HG03097 (cell line): ENCODE data around the gene SECISBP2.

Source experiments
- ATAC-seq: cut with Tn5 transposase; IDR thresholded peaks from one replicate; pipeline ENCODE4 v1.9.1; 2021; ENCODE audit not compliant: unreplicated experiment, low FRiP score

Gene SECISBP2

DNA sequence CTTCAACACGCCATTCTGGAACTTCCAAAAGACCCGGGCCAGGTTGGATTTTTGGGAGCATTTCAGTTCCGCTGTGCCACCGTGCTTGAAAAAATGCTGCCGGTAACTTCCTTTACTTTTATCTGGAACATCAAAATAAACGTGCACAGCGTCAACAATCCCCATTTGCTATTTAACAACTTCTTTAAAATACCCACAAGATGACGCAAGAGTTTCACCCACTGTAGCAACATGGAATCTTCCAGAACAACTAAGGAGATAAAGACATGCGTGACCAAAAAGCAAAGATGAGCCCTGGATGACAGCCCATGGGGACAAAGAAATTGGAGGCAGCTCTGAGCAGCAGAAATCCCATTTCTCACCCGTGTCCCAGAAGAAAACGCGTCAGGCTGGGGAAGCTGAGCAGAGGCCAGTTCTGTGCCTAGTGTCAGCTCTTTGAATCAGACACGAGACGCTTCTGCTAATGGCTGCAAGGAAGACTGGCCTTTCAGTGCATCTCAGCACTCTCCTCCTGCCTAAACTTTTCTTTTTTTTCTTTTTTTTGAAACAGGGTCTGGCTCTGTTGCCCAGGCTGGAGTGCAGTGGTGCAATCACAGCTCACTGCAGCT is 61.3 kb downstream of the SECISBP2 start:
- ATAC-seq = no peak

DNA sequence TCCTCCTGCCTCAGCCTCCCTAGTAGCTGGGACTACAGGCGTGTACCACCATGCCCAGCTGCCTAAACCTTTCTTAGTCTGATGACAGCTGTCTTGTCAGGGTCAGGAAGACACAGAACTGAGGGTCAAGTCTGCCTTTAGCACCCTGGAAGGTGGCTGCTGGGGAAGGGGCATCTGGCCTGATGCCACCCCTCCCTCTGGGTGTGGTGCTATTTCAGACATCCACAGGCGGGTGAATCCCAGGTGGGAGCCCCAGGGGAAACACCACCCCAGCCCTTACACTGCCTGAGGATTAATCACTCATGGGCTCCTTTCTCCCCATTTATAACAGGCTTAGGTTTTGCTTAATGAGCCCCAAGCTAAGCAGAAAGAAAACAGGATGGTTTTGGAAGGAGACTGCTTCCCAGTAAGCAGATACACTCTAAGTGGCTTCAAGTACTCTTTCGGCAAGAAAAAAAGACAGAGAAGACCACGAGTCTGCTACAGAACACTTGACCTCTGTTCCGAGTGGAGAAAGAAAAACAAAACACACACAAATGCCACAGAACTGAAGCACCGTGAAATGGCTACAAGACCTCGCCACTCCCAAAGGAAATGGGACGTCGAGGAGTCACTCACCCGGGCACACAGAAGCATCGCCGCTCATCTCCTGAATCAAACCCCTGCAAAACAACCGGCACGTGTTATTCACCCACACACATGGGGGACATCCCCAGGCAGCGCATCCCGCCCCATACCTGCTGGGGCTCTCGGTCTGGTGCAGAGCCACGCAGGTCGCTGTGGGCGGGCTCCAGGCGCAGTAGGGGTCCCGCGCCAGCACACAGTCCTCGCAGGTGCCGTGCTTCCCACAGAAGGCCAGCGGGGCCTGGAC is 62.4 kb downstream of the SECISBP2 start:
- no peak for ATAC-seq

GRCh38 chr9:89381308-89381609 is 63.0 kb downstream of the SECISBP2 start:
- no peak for ATAC-seq

- ATAC-seq = no peak
These were observed 64.0 kb downstream of the SECISBP2 start for GRCh38 chr9:89382026-89382986.

DNA sequence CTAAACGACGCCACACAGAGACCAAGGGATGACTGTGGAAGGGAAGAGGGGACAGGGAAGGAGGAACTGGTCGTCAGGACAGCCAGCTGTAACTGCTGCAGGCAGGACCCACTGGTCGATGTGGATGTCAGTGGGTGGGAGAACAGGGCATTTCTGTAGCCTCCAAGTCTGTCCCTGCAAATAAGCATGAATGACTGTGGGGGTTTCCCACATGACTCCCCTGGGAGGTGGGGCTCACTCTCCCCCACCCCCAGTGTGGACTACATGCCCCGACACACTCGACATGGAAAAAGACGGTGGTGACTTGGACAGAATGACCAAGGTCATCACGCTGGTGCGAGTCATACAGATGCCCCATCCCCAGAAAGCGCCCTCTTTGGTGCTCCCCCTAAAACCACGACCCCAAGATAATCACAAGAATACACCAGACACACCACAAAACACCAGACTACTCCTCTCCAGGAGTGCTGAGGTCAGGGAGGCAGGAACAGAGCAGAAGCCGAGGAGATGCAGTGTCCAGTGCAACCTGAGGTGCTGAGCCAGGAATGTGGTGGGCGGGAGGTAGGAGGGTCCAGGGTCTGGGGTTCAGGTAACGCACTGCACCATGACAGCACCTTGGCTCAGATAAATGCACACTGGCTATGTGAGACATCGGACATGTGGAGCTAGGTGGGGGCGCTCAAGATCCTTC is 64.9 kb downstream of the SECISBP2 start:
- ATAC-seq = no peak

DNA sequence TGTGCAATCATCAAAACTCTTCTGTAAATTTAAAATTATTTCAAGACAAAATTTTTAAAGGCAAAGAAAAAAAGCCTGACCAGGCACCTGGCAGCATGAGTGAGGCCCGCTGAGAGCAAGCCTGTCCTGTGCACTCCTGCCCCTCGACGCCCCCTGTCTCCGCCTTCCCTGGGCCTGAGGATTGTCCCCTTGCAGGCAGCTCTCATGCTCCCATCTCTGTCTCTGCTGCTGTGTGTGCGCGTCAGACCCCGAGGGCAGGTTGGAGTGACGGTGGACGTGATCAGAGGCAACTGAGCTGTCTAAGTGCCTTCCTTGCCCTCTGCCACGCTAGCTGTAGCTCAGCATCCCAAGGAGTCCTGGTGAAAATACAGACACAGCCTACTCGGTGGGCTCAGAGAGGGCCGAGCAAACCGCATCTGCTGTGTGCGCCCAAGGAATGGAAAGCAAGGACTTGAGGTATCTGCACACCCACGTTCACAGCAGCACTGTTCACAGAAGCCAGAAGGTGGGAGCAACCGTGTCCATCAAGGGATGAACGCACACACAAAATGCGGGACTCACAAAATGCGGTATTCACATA is 65.5 kb downstream of the SECISBP2 start:
- ATAC-seq = no peak

- ATAC-seq = no peak
These were observed 66.5 kb downstream of the SECISBP2 start for GRCh38 chr9:89384783-89385182.

DNA sequence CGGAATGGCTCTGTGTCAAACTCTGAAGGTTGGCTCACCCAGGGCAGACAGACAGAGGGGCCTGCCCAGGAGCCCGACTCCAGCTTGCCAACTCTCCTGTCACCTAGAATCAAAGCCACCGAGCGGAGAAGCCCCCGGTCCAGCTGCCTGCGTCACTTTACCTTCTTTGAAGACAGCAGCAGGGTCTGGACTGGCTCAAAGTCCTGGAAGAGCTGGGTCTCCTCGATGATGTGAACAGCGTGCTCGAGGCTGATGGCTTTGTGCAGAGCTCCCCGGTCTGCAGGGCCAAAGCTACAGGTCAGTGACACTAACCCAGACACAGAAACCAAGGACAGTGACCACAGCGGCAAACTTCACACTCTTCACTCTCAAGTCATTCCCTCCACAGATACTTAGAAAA is 67.9 kb downstream of the SECISBP2 start:
- ATAC-seq = no peak

DNA sequence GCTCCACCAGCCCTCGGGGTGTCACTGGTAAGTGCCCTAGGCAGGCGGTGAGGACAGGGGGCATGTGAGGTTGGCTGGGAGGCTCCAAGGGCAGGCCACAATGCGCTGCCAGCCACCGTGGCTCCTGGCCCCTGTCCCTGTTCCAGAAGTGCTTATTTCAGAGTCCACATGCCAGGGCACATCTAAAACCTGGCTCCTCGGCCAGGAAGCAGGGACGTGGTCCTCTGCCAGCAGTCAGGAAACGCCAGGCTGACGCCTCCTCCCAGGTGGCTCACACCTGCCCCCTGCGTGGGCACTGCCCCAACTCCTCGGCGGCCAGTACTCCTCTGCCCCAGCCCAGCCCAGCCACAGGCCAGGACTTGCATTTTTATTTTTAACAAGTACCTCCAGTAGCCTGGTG is 68.5 kb downstream of the SECISBP2 start:
- no peak for ATAC-seq

GRCh38 chr9:89387197-89387849 is 69.0 kb downstream of the SECISBP2 start:
- no peak for ATAC-seq

DNA sequence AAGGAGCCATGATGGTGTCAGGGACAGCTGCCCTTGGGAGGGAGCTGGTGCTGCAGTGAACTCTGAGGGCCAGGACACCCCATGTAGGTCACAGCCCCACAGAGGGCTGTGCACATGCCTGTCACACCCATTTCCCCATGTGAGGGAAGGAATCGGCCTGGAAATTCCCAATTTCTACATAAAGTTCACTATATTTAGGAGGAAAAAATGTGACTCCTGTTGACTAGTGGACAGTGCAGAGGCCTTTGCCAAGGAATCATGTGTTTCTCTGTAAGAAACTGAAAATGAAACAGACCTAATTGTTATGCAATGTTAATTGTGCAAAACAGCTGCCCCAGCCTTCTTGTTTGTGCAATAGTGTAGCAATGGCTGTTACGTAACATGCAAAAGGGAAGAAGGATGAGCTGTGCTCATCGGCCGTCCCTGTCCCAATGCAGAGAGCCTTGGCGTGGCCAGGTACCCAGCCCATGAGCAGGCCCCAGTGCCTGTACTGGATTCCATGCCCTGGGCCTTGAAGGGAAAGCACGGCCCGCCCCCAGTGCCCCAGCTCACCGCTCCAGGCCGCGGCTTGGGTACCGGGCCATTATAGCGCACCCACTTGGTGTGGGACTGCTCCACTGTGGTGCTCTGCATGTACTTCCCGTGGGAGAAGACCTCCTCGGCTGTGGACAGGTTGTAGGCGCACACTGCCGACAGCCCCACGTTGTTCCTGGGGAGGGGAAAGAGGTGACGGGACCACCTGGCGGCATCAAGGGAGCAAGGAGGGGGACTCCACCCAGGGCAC is 70.0 kb downstream of the SECISBP2 start:
- ATAC-seq = no peak

DNA sequence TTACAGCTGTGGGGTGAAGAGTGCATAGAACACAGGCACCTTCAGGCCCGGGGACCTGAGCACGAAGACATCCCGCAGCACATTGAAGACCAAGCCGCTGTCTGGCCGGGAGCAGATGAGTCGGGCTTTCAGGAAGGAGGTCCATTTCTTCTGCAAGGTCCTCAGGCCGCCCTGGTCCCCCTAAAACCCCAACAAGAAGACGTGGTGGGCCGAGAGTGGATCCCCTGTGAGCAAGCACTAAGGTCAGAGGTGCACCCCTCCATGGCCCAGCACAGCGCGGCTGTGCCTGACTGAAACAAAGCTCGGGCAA is 70.5 kb downstream of the SECISBP2 start:
- no peak for ATAC-seq

- ATAC-seq = no peak
These were observed 71.8 kb downstream of the SECISBP2 start for GRCh38 chr9:89390068-89390555.

GRCh38 chr9:89390578-89391116 is 72.3 kb downstream of the SECISBP2 start:
- no peak for ATAC-seq

DNA sequence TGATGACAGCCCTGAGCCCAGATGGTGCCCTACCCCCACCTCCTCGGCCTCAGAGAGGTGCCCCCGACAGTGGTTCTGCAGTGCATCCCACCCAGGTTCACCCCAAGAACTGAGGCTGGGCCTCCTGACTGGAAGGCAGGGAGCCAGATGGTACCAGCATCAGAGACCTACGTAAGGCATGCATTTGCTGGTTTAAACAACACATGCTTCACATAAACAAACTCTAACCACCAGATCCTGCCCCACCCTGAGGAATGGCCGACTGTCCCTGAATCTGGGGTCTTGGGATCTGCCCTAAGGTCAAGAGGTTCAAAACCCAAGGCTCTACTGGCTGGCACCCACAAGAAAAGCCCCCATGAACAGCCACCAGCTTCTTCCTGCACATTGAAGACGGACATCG is 73.3 kb downstream of the SECISBP2 start:
- ATAC-seq = no peak

GRCh38 chr9:89394412-89394811 is 76.1 kb downstream of the SECISBP2 start:
- ATAC-seq = no peak

DNA sequence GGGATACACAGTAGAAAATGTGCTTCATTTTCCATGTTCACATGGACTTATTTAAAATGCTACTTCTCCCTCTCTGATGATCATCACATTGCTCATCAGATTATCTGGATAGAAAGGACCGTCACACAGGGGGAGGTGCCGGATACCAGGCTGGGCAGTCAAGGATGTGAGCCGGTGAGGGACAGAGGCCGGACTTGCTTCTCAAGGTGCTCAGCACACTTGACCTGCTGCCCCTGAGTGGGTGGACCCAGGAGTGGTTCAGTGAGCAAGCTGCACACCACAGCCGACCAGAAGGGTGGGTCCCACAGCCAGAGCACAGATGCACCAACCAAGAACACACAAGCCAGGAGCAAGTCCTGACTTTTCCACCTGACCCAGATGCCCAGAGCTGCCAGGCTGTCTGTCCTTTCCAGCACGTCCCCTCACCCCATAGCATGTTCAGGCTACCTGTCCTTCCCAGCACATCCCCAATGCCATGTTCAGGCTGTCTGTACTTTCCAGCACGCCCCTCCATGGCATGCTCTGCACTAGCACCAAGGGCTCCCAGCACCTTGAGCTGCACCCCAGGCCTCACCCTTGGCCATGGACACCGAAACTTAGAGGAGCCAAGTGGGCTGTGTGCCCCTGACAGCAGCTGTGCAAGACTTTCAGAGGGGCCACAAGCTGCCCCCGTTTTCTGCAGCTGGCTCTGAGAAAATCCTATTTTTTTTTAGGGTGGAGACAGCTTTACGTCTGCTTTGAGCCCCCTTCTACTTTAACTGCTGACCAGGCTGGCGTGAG is 77.8 kb downstream of the SECISBP2 start:
- ATAC-seq = no peak

DNA sequence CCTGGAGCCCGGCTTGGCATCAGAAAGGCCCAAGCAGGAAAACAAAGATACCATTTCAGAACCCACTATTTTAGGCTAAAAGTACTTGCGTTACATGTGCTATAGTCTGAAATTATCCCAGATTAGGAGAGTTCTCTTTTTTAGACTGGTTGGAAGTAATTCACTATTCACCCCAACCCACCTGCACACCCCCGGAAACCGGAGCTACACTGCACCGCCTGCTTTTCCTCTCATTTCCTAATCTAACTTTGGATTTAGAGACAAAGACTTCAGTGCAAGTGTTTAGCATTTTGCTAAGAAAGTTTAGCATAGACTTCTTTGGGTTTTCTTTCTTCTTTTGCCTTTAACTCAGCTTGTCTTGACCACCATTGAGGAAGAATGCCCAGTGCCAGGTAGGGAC is 79.2 kb downstream of the SECISBP2 start:
- ATAC-seq = no peak
